SJSA1 (cell line): ENCODE results near the gene TIAM2. TPM values are rescaled to one million over a fixed set of nuclear protein-coding genes. Genes with fewer than 3 reads are reported as not detected.
"Not testable (repeated sequence)": the region's sequence is repeated elsewhere in the genome, so short reads cannot be mapped to it uniquely, and the experiment has no call there.

Source experiments
- DNase-seq, 2 experiments: peaks; one replicate each; pipeline ENCODE4 v3.0.0-alpha.2; 2015 to 2020; ENCODE audit warnings: low spot score in 2 of 2, low read depth in 1 of 2
- H3K27ac ChIP-seq: fragments of 250-450 bp; sonication (Bioruptor Pico); 2 replicates; pipeline ENCODE4 v1.5.1; 2020; ENCODE audit warnings: mild to moderate bottlenecking, moderate library complexity
- H3K27me3 ChIP-seq: fragments of 250-450 bp; sonication (Bioruptor Pico); replicated peaks from 2 replicates; pipeline ENCODE4 v1.5.1; 2020; ENCODE audit warnings: mild to moderate bottlenecking, moderate library complexity
- H3K36me3 ChIP-seq: fragments of 250-450 bp; sonication (Bioruptor Pico); 2 replicates; pipeline ENCODE4 v1.5.1; 2020; ENCODE audit warnings: mild to moderate bottlenecking
- H3K4me1 ChIP-seq: fragments of 250-450 bp; sonication (Bioruptor Pico); replicated peaks from 2 replicates; pipeline ENCODE4 v1.6.1; 2021; ENCODE audit warnings: mild to moderate bottlenecking
- H3K4me3 ChIP-seq: fragments of 250-450 bp; sonication (Bioruptor Pico); 2 replicates; pipeline ENCODE4 v1.5.1; 2020; ENCODE audit warnings: mild to moderate bottlenecking
- H3K9me3 ChIP-seq: fragments of 250-450 bp; sonication (Bioruptor Pico); replicated peaks from 2 replicates; pipeline ENCODE4 v1.5.1; 2020; ENCODE audit warnings: mild to moderate bottlenecking
- total RNA-seq: library from RNA; depleted of rRNA; stranded (reverse); fragments of >200 nt; shearing (Covaris generic); gene quantifications from 2 replicates; pipeline ENCODE4 v1.2.3, GENCODE V29; 2014

TIAM2 gene
- total RNA-seq, 1 experiment from 2014 or later: 48.3 TPM

- H3K27ac ChIP-seq: no peak overlapping the region
- H3K4me3 ChIP-seq: no peak overlapping the region
- peaks cover 40% of the 10 kb centered on the region for H3K36me3 ChIP-seq
- H3K9me3 ChIP-seq: no peaks in the 10 kb centered on the region
- H3K4me1 ChIP-seq: peaks cover 20% of the 10 kb centered on the region
- H3K27me3 ChIP-seq: no peaks in the 10 kb centered on the region
- no peak for DNase-seq
Measured at GRCh38 chr6:155195903-155196302, 200.8 kb downstream of the TIAM2 start.

GRCh38 chr6:155196911-155197310 lies 201.8 kb downstream of the TIAM2 start:
- peaks cover 30% of the 10 kb centered on the region for H3K36me3 ChIP-seq
- H3K4me1 ChIP-seq: peaks cover 28% of the 10 kb centered on the region
- DNase-seq: no peak
- H3K27ac ChIP-seq: no peak overlapping the region
- H3K4me3 ChIP-seq: no peak overlapping the region
- no peaks in the 10 kb centered on the region for H3K27me3 ChIP-seq
- no peaks in the 10 kb centered on the region for H3K9me3 ChIP-seq

DNA sequence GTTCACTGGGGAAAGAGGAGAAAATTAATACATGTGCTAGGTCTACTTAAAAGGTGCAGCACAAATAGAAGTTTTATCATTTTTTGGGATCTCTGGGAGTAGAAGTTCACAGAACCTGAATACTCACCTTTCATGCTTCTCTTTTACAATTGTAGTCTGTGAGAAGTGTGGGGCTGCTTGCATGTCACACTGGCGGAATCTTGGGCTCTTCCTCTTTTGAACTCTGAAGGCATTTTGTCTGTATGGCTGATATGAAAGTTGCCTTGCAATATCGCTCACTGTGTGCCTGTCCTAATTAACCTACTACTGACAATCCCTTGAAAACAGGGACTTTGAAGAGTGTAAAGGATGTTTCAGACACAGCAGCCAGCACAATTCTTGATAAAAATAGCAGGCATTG lies 202.8 kb downstream of the TIAM2 start:
- no peak overlapping the region for H3K27ac ChIP-seq
- no peaks in the 10 kb centered on the region for H3K27me3 ChIP-seq
- H3K4me1 ChIP-seq: peaks cover 34% of the 10 kb centered on the region
- peaks cover 26% of the 10 kb centered on the region for H3K36me3 ChIP-seq
- H3K9me3 ChIP-seq: no peaks in the 10 kb centered on the region
- H3K4me3 ChIP-seq: no peak overlapping the region
- no peak for DNase-seq

DNA sequence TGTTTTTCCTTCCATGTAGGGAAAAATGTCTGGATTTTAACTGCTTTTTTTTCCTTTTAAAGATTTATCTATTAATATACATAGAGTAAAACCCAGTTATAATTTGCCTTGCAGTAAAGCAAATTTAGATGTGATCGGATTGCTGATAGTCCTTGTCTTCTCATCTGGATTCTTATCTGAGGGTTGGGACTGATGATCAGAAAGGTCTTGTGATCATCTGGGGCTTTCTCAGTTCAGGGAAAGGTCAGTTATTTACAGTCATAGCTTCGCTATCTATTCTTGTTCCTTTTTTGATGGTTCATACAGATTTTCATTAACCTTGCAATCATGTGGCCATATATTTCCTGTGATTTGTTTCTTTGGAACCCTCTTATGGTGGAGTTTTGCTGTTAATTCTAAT lies 204.9 kb downstream of the TIAM2 start:
- peak overlapping the region; percentile 81; the same call in 1 of the 2 replicates for H3K27ac ChIP-seq
- H3K4me3 ChIP-seq: no peak overlapping the region
- no peaks in the 10 kb centered on the region for H3K27me3 ChIP-seq
- no peaks in the 10 kb centered on the region for H3K9me3 ChIP-seq
- DNase-seq: no peak
- H3K36me3 ChIP-seq: peaks cover 22% of the 10 kb centered on the region
- H3K4me1 ChIP-seq: peaks cover 31% of the 10 kb centered on the region

DNA sequence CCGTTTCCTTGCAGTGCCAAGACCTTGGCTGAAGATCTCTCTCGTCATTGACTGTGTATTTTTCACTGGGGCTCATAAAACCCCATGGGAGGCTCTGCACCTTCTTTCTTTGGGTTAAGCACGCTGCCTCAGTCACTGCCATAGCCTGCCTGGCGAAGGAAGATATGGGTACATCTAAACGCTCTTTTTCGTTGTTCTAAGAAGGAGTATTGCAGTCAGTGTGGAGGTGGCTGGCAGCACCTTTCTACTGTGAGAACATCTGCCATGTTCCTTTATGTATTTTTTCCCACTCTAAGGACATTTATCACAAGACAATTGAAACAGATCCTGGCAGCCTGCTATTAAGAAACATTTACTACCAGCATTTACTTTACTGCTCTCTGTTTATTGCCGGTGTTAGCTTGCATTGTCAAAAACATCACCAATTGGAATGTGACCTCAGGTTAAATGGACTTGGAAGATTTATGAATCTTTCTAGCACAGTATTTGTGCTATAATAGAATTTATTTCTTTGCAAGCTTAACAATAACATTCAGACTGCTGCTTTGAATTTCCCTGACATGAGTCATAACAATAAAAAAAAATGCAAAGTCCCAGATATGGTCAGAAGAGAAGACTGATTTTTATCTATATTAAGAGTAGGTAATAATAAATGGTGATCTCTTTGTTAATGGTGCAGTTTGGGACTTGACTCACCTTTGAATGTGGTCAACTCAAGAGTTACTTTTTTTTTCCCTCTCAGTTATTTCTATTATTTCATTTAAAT lies 206.5 kb downstream of the TIAM2 start:
- H3K36me3 ChIP-seq: peaks cover 17% of the 10 kb centered on the region

DNA sequence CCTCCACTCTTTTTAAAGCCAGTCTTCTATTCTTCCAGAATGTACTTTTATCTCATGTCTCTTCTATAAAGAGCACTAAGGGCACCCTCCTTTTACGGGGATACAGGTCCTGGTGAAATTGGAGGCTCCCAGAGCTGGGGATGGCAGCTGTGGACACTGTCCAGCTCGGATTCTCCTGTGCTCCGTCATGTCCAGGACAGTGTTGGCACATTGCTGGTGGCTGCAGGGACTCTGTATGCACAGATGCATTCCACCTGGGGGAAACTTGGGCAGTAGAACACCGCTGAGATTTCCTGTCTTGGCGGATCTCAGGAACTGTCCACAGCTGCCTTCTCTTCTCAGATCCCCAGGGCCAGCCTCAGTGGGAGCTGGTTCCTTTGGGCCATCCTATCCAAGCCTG lies 212.1 kb downstream of the TIAM2 start:
- Histone ChIP-seq H3K36me3 (peaks cover 15% of the 10 kb centered on the region), H3K27ac (no peak overlapping the region), H3K4me1 (peaks cover 14% of the 10 kb centered on the region), H3K4me3 (no peak overlapping the region), H3K27me3 (no peaks in the 10 kb centered on the region), H3K9me3 (peaks cover 3% of the 10 kb centered on the region; the same call in 1 of the 2 replicates)
- no peak for DNase-seq

More for the DNA sequence above, 206.5 kb downstream of the TIAM2 start:
- DNase-seq: peak in 1 of 2 experiments; percentile 92
- Histone ChIP-seq H3K4me3 (no peak overlapping the region), H3K27me3 (no peaks in the 10 kb centered on the region), H3K4me1 (peaks cover 31% of the 10 kb centered on the region), H3K9me3 (no peaks in the 10 kb centered on the region), H3K27ac (peak overlapping the region; percentile 81)

DNA sequence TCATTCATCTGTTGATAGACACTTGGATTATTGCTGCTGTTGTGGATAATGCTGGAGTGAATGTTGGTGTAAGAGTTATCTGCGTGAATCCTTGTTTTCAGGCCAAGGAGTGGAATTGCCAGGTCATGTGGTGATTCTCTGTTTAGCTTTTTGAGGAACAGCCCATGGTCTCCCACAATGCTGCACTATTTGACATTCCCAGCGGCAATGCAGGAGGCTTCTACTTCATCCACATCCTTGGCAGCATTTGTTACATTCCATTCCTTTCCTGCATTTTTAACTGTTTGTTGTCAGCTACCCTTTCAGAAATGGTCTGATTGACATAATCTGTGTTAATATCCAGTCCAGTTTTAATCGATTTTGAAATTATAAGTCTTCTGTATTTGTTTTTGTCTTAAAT lies 217.0 kb downstream of the TIAM2 start:
- H3K27me3 ChIP-seq: no peaks in the 10 kb centered on the region

DNA sequence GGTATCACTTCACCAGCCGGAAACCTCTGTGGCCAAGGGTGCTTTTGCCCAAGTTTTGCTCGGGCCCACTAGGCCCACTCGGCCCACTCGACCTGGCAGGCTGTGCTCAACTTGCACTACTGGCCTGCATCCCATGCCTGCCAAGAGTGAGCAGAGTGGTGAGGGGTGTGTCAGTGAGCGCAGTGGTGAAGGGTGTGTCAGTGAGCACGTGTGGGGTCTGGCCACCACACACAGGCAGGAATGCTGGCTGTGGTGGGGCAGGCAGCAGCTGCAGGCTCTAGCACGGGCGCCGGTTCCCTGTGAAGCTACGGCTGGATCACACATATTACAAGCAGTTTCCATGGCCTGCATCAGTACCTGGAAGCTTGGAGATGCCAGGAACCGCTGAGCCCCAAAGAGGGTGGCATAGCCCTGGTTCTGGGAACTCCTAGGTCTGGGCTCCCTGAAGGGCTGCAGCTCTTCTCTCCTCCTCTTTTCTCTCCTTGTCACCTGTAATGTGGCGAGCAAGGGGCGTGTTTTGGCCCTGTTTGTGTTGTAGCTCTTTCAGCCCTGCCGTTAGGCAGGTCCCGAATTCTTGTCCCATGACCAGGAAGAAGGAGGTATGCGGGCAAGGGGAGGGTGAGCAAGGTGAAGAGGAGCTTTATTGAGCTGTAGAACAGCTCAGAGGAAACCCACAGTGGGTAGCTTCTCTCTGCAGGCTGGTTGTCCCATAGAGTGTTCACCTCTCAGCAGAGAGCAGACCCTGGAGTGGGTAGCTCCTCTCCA lies 217.7 kb downstream of the TIAM2 start:
- Histone ChIP-seq H3K4me3 (0 out of 2 replicates have a peak overlapping the region, but pooled peaks have one; percentile 0), H3K9me3 (peaks cover 3% of the 10 kb centered on the region; the same call in 1 of the 2 replicates), H3K27me3 (no peaks in the 10 kb centered on the region), H3K36me3 (peaks cover 33% of the 10 kb centered on the region), H3K27ac (peak overlapping the region; percentile 85), H3K4me1 (peaks cover 34% of the 10 kb centered on the region)
- peak; percentile 84 to 92 for DNase-seq

More for the DNA sequence above, 217.0 kb downstream of the TIAM2 start:
- peak overlapping the region; percentile 85 for H3K27ac ChIP-seq
- H3K36me3 ChIP-seq: peaks cover 26% of the 10 kb centered on the region
- H3K4me3 ChIP-seq: no peak overlapping the region
- H3K4me1 ChIP-seq: peaks cover 34% of the 10 kb centered on the region
- peak; percentile 70 to 78 for DNase-seq
- peaks cover 3% of the 10 kb centered on the region; the same call in 1 of the 2 replicates for H3K9me3 ChIP-seq

DNA sequence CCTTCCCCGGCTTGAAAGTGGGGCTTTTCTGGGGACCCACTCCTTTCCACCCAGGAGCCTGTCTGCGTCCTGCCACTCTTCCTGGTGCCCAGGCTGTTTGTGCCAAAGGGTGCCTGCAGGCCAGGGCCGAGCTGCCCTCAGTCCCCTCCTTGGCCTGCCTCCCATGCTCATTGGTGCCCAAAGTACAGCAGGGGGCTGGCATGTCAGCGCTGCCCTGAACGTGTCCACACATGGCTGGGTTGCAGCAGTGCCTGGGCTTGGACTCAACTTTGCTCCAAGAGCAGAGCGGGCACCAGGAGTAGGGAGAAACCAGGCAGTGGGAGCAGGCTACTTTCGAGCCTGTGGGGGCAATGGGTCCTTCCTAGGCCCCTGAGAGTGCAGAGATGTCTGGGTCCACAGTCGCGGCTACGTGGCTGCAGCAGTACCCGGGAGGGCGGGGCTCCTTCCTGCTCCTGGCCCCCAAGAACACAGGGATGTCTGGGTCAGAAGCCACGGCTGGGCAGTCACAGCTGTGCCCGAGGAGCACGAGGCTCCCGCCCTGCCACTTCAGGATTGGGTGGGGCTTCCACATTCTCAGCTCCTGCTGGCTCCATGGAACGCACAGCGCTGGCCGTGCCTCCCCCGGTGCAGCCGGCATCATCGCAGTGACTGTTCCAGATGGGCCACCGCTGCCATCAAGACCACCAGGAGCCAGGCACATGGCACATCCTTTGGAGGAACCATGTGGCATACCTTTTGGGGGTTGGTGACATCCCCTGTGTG lies 218.7 kb downstream of the TIAM2 start:
- no peak overlapping the region for H3K4me3 ChIP-seq
- peaks cover 3% of the 10 kb centered on the region; the same call in 1 of the 2 replicates for H3K9me3 ChIP-seq
- H3K4me1 ChIP-seq: peaks cover 34% of the 10 kb centered on the region
- H3K27me3 ChIP-seq: no peaks in the 10 kb centered on the region
- peaks cover 41% of the 10 kb centered on the region for H3K36me3 ChIP-seq
- no peak for DNase-seq
- peak overlapping the region; percentile 85 for H3K27ac ChIP-seq

DNA sequence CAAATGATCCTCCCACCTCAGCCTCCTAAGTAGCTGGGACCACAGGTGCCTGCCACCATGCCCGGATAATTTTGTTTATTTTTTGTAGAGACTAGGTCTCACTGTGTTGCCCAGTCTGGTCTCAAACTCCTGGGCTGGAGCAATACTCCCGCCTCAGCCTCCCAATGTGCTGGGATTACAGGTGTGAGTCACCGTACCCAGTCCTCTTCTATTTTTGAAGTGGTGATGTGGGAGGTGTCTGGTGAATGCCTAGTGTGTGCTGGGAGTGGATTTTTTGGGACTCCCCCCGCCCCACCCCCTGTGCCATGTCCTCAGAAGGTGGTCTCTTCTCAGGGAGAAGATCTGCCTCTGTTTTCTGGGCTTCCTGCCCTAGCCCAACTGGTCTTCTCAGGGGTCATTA lies 220.8 kb downstream of the TIAM2 start:
- peaks cover 34% of the 10 kb centered on the region for H3K4me1 ChIP-seq
- H3K36me3 ChIP-seq: peaks cover 47% of the 10 kb centered on the region
- H3K9me3 ChIP-seq: peaks cover 3% of the 10 kb centered on the region; the same call in 1 of the 2 replicates
- H3K4me3 ChIP-seq: no peak overlapping the region
- DNase-seq: no peak
- no peaks in the 10 kb centered on the region for H3K27me3 ChIP-seq
- no peak overlapping the region for H3K27ac ChIP-seq

DNA sequence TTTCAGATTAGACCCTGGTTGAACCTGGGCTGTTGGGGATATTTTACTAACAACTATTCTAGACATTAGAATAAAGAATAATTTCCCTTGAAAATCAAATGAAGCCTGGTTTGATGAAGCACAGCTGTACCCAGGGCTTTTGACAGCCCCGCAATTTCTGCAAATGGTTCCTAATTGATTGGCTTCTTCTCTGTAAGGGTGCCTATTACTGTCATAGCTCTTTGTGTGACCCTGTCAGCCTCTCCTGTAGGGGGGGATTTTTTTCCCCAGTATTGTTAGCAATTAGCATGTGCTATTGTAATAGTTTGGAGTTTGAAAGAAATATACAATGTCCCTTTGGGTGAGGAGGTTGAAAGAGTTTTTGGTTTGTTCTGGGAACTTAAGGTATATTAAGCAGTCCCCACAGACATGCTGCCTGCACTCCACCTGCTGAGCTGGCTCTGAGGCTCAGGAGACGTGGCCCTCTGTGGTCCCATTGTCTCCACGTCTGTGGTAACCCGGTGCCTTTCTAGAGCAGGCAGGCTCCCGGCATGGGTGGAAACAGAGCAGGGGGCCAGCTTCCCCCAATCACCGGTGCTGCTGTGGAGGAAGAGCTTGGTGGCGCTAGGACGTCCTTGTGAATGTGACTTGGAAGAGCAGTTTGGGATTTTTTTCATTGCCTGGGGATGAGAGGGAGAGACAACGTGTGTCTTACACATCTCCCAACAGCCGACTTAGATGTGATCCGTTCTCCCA lies 221.4 kb downstream of the TIAM2 start:
- H3K27ac ChIP-seq: no peak overlapping the region
- H3K27me3 ChIP-seq: no peaks in the 10 kb centered on the region
- no peak for DNase-seq
- no peak overlapping the region for H3K4me3 ChIP-seq
- peaks cover 37% of the 10 kb centered on the region for H3K4me1 ChIP-seq
- H3K9me3 ChIP-seq: peaks cover 3% of the 10 kb centered on the region; the same call in 1 of the 2 replicates
- H3K36me3 ChIP-seq: peaks cover 41% of the 10 kb centered on the region

GRCh38 chr6:155218711-155219110 lies 223.6 kb downstream of the TIAM2 start:
- Histone ChIP-seq H3K4me1 (peaks cover 20% of the 10 kb centered on the region), H3K36me3 (peaks cover 33% of the 10 kb centered on the region)
- not testable (repeated sequence) for DNase-seq, H3K27me3 ChIP-seq, H3K27ac ChIP-seq, H3K9me3 ChIP-seq, H3K4me3 ChIP-seq

DNA sequence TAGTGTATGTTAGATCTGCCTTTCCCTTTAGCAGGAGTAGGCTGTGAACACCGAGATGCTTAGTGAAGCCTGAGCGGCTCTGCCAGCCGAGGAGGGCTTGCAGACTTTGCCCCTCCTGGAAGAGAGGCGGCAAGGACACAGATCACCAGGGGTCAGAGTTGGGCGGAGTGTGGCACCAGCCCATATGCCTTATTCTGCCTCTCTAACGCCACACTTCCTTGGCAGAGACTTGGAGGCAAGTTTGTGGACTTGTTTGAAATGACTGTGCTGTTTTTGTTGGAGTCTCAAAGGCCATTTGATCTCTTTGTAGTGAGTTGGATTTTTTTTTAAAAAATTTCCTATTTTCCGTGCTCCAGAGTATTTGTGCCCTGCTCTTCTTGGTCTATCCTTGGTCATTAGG lies 224.2 kb downstream of the TIAM2 start:
- DNase-seq: no peak
- H3K27me3 ChIP-seq: no peaks in the 10 kb centered on the region
- H3K36me3 ChIP-seq: peaks cover 27% of the 10 kb centered on the region
- H3K4me1 ChIP-seq: peaks cover 20% of the 10 kb centered on the region
- H3K9me3 ChIP-seq: no peaks in the 10 kb centered on the region
- H3K4me3 ChIP-seq: no peak overlapping the region
- H3K27ac ChIP-seq: no peak overlapping the region
